ENCODE data around the gene SQSTM1.

Gene SQSTM1

GRCh38 chr5:179801304-179802206 lies 19.1 kb upstream of the SQSTM1 start:
- Histone ChIP-seq H3F3A (ENCODE audit: insufficient read depth) (no peaks in the 10 kb centered on the region), H3K9me3 (ENCODE audit: insufficient read depth, low read length) (no peaks in the 10 kb centered on the region), H3K36me3 (ENCODE audit: low read length) (no peaks in the 10 kb centered on the region), H3K27me3 (ENCODE audit: low read length) (no peaks in the 10 kb centered on the region), H3K9ac (ENCODE audit: low read length) (no peak overlapping the region), H3K79me2 (ENCODE audit: insufficient read depth, low read length) (no peaks in the 10 kb centered on the region; the same call in 1 of the 2 replicates), H3K9me2 (replicated peaks; ENCODE audit: insufficient read depth, low read length) (no peaks in the 10 kb centered on the region), H3K4me3 (ENCODE audit: insufficient read depth, low read length, poor library complexity, severe bottlenecking) (no peak overlapping the region), H3K4me2 (ENCODE audit: low read depth, low read length, poor library complexity, severe bottlenecking) (no peak overlapping the region), H2AFZ (ENCODE audit: low read depth, low read length, severe bottlenecking) (no peak overlapping the region), H3K27ac (ENCODE audit: low read depth, low read length) (no peak overlapping the region), H4K20me1 (ENCODE audit: low read depth, low read length) (no peaks in the 10 kb centered on the region)
- TF ChIP-seq EZH2phosphoT487 (conservative IDR thresholded peaks at IDR 0.05; ENCODE audit: low read length) (no peak), CTCF (IDR thresholded peaks at IDR 0.05; ENCODE audit: insufficient read depth, low read length, poor library complexity, severe bottlenecking) (peak; percentile 54)

GRCh38 chr5:179802207-179802883 lies 18.4 kb upstream of the SQSTM1 start:
- Histone ChIP-seq H3K79me2 (ENCODE audit: insufficient read depth, low read length) (no peaks in the 10 kb centered on the region; the same call in 1 of the 2 replicates), H3K4me2 (ENCODE audit: low read depth, low read length, poor library complexity, severe bottlenecking) (no peak overlapping the region), H3K36me3 (ENCODE audit: low read length) (no peaks in the 10 kb centered on the region), H2AFZ (ENCODE audit: low read depth, low read length, severe bottlenecking) (no peak overlapping the region), H3K9ac (ENCODE audit: low read length) (no peak overlapping the region), H4K20me1 (ENCODE audit: low read depth, low read length) (no peaks in the 10 kb centered on the region), H3K27ac (ENCODE audit: low read depth, low read length) (no peak overlapping the region), H3F3A (ENCODE audit: insufficient read depth) (no peaks in the 10 kb centered on the region), H3K9me2 (replicated peaks; ENCODE audit: insufficient read depth, low read length) (no peaks in the 10 kb centered on the region), H3K4me3 (ENCODE audit: insufficient read depth, low read length, poor library complexity, severe bottlenecking) (no peak overlapping the region), H3K27me3 (ENCODE audit: low read length) (no peaks in the 10 kb centered on the region), H3K9me3 (ENCODE audit: insufficient read depth, low read length) (no peaks in the 10 kb centered on the region)
- no peak for TF ChIP-seq EZH2phosphoT487 (conservative IDR thresholded peaks at IDR 0.05; ENCODE audit: low read length)
- no peak for TF ChIP-seq CTCF (IDR thresholded peaks at IDR 0.05; ENCODE audit: insufficient read depth, low read length, poor library complexity, severe bottlenecking)

- Histone ChIP-seq H3F3A (ENCODE audit: insufficient read depth) (no peaks in the 10 kb centered on the region), H4K20me1 (ENCODE audit: low read depth, low read length) (no peaks in the 10 kb centered on the region), H3K27ac (ENCODE audit: low read depth, low read length) (no peak overlapping the region), H3K9me2 (replicated peaks; ENCODE audit: insufficient read depth, low read length) (no peaks in the 10 kb centered on the region), H2AFZ (ENCODE audit: low read depth, low read length, severe bottlenecking) (no peak overlapping the region), H3K79me2 (ENCODE audit: insufficient read depth, low read length) (no peaks in the 10 kb centered on the region; the same call in 1 of the 2 replicates), H3K9me3 (ENCODE audit: insufficient read depth, low read length) (no peaks in the 10 kb centered on the region), H3K4me2 (ENCODE audit: low read depth, low read length, poor library complexity, severe bottlenecking) (no peak overlapping the region), H3K36me3 (ENCODE audit: low read length) (no peaks in the 10 kb centered on the region), H3K4me3 (ENCODE audit: insufficient read depth, low read length, poor library complexity, severe bottlenecking) (no peak overlapping the region), H3K9ac (ENCODE audit: low read length) (no peak overlapping the region), H3K27me3 (ENCODE audit: low read length) (no peaks in the 10 kb centered on the region)
- no peak for TF ChIP-seq CTCF (IDR thresholded peaks at IDR 0.05; ENCODE audit: insufficient read depth, low read length, poor library complexity, severe bottlenecking)
- no peak for TF ChIP-seq EZH2phosphoT487 (conservative IDR thresholded peaks at IDR 0.05; ENCODE audit: low read length)
Measured at GRCh38 chr5:179802950-179803562, 17.6 kb upstream of the SQSTM1 start.
